Astrocyte (in vitro differentiated cells and primary cell): ENCODE measurements around the gene RGS9.

Source experiments
- CTCF ChIP-seq: IDR thresholded peaks from 2 replicates; pipeline ENCODE4 v1.5.1; 2011; ENCODE audit warnings: low read depth, mild to moderate bottlenecking, inconsistent platforms, low read length, moderate library complexity; ENCODE audit not compliant: insufficient read depth
- EZH2 ChIP-seq: IDR thresholded peaks from 2 replicates; pipeline ENCODE4 v1.6.1; 2012; ENCODE audit warnings: mild to moderate bottlenecking, low read length, inconsistent platforms; ENCODE audit not compliant: insufficient read depth

- no peak for TF ChIP-seq CTCF
- TF ChIP-seq EZH2, result no peak
Measured at GRCh38 chr17:65249774-65250173, 112.6 kb downstream of the RGS9 start.
